Lung (tissue), 12 donors: ENCODE measurements around the gene MET. TPM values are rescaled to one million over a fixed set of nuclear protein-coding genes. Genes with fewer than 3 reads are reported as not detected.
"Not testable (repeated sequence)": the region's sequence is repeated elsewhere in the genome, so short reads cannot be mapped to it uniquely, and the experiment has no call there.

Experiments
- ATAC-seq: fragments of 200-7000 bp; cut with Tn5 transposase; one replicate; pipeline ENCODE4 v1.9.1; 2020; ENCODE audit warnings: moderate number of reproducible peaks; ENCODE audit not compliant: insufficient read depth, low FRiP score
- DNase-seq, 3 donors: peaks; one replicate each; pipeline ENCODE4 v3.0.0-alpha.2; 2013 to 2017
- H3K27ac ChIP-seq, 2 donors: one replicate each; pipeline ENCODE4 v1.5.1; 2013; ENCODE audit warnings: mild to moderate bottlenecking in 2 of 2, moderate library complexity in 2 of 2, control low read depth in 1 of 2, inconsistent platforms in 1 of 2, low read depth in 1 of 2, low read length in 1 of 2
- H3K27me3 ChIP-seq, 3 donors: one replicate each; pipeline ENCODE4 v1.5.1; 2013; ENCODE audit warnings: low read length in 2 of 3; ENCODE audit not compliant: control insufficient read depth in 3 of 3, insufficient read depth in 3 of 3
- H3K36me3 ChIP-seq, 4 donors: one replicate each; pipeline ENCODE4 v1.5.1; 2013; ENCODE audit warnings: low read length in 4 of 4, mild to moderate bottlenecking in 1 of 4, moderate library complexity in 1 of 4; ENCODE audit not compliant: control insufficient read depth in 4 of 4, insufficient read depth in 4 of 4
- H3K4me1 ChIP-seq, 5 donors: one replicate each; pipeline ENCODE4 v1.5.1; 2013; ENCODE audit warnings: low read length in 5 of 5, mild to moderate bottlenecking in 2 of 5, moderate library complexity in 1 of 5; ENCODE audit not compliant: control insufficient read depth in 5 of 5, insufficient read depth in 5 of 5
- H3K4me3 ChIP-seq: one replicate; pipeline ENCODE4 v1.5.1; 2013; ENCODE audit warnings: mild to moderate bottlenecking, control low read depth, moderate library complexity
- H3K9ac ChIP-seq, 2 donors: one replicate each; pipeline ENCODE4 v1.5.1; 2013; ENCODE audit warnings: low read length in 2 of 2, control low read depth in 1 of 2; ENCODE audit not compliant: insufficient read depth in 1 of 2
- H3K9me3 ChIP-seq, 4 donors: one replicate each; pipeline ENCODE4 v1.5.1; 2013; ENCODE audit warnings: low read length in 3 of 4, mild to moderate bottlenecking in 1 of 4, moderate library complexity in 1 of 4; ENCODE audit not compliant: control insufficient read depth in 4 of 4, insufficient read depth in 3 of 4
- CTCF ChIP-seq: IDR thresholded peaks from 2 replicates; pipeline ENCODE4 v1.5.1; 2012; ENCODE audit warnings: mild to moderate bottlenecking; ENCODE audit errors: control extremely low read depth, extremely low read depth
- WGBS, 2 donors: extraction: QIAGEN DNeasy Blood & Tissue Kit; methylation state at CpG; one replicate each; pipeline ENCODE4 v1.1.7; 2013; 5-methylcytosine and 5-hydroxymethylcytosine counted together
- polyA plus RNA-seq, 2 donors: library from polyadenylated mRNA; stranded (reverse); fragments of 200-250 nt; gene quantifications; one replicate each; pipeline ENCODE4 v1.2.1, GENCODE V29; 2013
- total RNA-seq, 2 donors: library from RNA; depleted of rRNA in 1 of 2; stranded (reverse); fragments of >200 nt in 1 of 2; gene quantifications; one replicate each; pipeline ENCODE4 v1.2.1, GENCODE V29; 2014 to 2021
- donor health status: control.
- donor health status: control.
- donor health status: Bipolar disorder and iron deficiency.
- donor health status: healthy.
- donor health status: DM: yes; HTN: yes; CAD: no.

Gene MET
- total and polyA plus RNA-seq, 4 donors, result 16.3 to 106 (median 41.5) TPM

DNA sequence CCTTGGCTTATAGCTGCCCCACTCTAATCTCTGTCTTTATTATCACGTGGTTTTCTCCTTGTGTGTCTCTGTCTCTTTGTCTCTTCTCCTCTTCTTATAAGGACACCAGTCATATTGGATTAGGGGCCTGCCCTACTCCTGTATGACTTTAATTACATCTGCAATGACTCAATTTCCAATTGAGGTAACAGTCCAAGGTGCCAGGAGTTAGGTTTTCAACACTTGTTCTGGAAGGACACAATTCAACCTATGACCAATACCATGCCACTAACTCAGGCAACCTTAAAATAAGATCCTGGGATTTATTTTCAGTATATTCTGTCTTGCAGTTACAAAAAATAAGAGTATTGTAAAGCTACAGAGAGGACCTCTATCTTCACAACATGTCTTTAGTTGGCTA lies 21.6 kb upstream of the MET start:
- no peak for TF ChIP-seq CTCF

DNA sequence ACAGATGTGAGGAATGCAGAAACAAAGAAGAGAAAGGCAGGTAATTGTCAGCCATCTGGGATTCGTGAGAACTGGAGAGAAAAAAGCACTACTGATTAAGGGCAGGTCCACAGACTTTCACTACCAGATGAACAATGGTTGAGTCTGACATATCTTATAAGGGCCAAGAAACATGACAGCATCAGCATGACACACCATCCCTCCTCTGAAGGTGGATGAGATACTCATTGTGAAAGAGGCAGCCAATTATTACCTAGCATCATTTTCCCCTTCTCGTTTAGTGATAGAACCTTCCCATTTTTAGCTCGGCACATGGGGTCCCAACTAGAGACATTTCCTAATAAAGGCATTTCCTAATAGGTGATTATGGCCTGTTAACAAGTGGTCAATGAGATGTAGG lies 19.2 kb upstream of the MET start:
- Histone ChIP-seq H3K4me1 (peaks cover 0 to 11% (median 0%) of the 10 kb centered on the region in 5 donors), H3K27me3 (no peaks in the 10 kb centered on the region), H3K9ac (no peak overlapping the region), H3K36me3 (no peaks in the 10 kb centered on the region), H3K27ac (peak overlapping the region in 1 of 2 donors; percentile 33), H3K4me3 (no peak overlapping the region), H3K9me3 (no peaks in the 10 kb centered on the region)
- WGBS, 2 donors, result 88 to 95% methylated on average over 3 of the region's 3 CpGs
- no peak for DNase-seq
- no peak for ATAC-seq
- TF ChIP-seq CTCF, result no peak

More for the DNA sequence above, 21.6 kb upstream of the MET start:
- H3K27ac ChIP-seq, result no peak overlapping the region
- no peak for DNase-seq
- no peaks in the 10 kb centered on the region for H3K36me3 ChIP-seq
- H3K9ac ChIP-seq, result no peak overlapping the region
- peaks cover 0 to 12% (median 0%) of the 10 kb centered on the region in 5 donors for H3K4me1 ChIP-seq
- H3K4me3 ChIP-seq, result no peak overlapping the region
- 86 to 90% methylated on average over 1 of the region's 1 CpG for WGBS, 2 donors
- H3K9me3 ChIP-seq, result no peaks in the 10 kb centered on the region
- no peaks in the 10 kb centered on the region for H3K27me3 ChIP-seq
- no peak for ATAC-seq

DNA sequence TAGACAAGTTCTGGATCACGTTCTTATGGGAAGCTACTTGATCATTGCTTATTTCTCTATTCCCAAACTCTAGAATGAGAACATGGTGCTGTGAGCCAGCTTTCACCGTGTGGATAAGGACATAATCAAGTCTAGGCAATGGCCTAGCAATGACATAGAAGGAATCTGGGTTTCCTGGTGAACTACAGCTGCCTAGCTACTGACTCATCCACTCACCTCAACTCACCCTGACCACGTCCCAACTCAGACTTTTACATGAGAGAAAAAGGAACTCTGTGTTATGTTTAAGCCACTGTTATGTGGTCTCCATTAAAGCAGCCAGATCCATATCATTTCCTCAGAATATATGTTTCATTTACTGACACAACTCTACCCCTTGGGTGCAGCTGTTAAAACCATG lies 18.8 kb upstream of the MET start:
- WGBS, 2 donors, result 54 to 59% methylated on average over 3 of the region's 3 CpGs
- Histone ChIP-seq H3K36me3 (no peaks in the 10 kb centered on the region), H3K27me3 (no peaks in the 10 kb centered on the region), H3K9ac (no peak overlapping the region), H3K4me3 (no peak overlapping the region), H3K27ac (peak overlapping the region in 1 of 2 donors; percentile 33), H3K4me1 (peaks cover 0 to 8% (median 0%) of the 10 kb centered on the region in 5 donors), H3K9me3 (no peaks in the 10 kb centered on the region)
- ATAC-seq, result peak; percentile 60
- DNase-seq, result no peak
- no peak for TF ChIP-seq CTCF

GRCh38 chr7:116653646-116654045 lies 18.4 kb upstream of the MET start:
- H3K27ac ChIP-seq, result no peak overlapping the region
- H3K9me3 ChIP-seq, result no peaks in the 10 kb centered on the region
- H3K27me3 ChIP-seq, result no peaks in the 10 kb centered on the region
- 64 to 68% methylated on average over 2 of the region's 2 CpGs for WGBS, 2 donors
- no peak overlapping the region for H3K9ac ChIP-seq
- DNase-seq (no peak), ATAC-seq (no peak)
- H3K4me1 ChIP-seq, result peaks cover 0 to 8% (median 0%) of the 10 kb centered on the region in 5 donors
- H3K36me3 ChIP-seq, result no peaks in the 10 kb centered on the region
- TF ChIP-seq CTCF, result no peak
- no peak overlapping the region for H3K4me3 ChIP-seq

- DNase-seq, H3K27ac ChIP-seq, H3K27me3 ChIP-seq, H3K4me1 ChIP-seq, H3K9ac ChIP-seq, ATAC-seq, H3K36me3 ChIP-seq, H3K9me3 ChIP-seq, H3K4me3 ChIP-seq: not testable (repeated sequence)
Measured at GRCh38 chr7:116659248-116659647, 12.7 kb upstream of the MET start.
